K562 (cell line): ENCODE data around the gene IFTAP. TPM values are rescaled to one million over a fixed set of nuclear protein-coding genes. Genes with fewer than 3 reads are reported as not detected.

Experiments
- ATF1 ChIP-seq, 2 experiments: fragments of 450-650 bp in 1 of 2; IDR thresholded peaks; 2 replicates each; pipeline ENCODE4 v1.6.1; 2016; ENCODE audit warnings: missing compliant biosample characterization in 1 of 2, missing genetic modification characterization in 1 of 2
- COPS2 ChIP-seq: fragments of 450-650 bp; conservative IDR thresholded peaks from 2 replicates; pipeline ENCODE4 v1.6.1; 2016; ENCODE audit warnings: mild to moderate bottlenecking, moderate library complexity
- CREB3 ChIP-seq: fragments of 450-650 bp; conservative IDR thresholded peaks from 2 replicates; pipeline ENCODE4 v1.6.1; 2016; ENCODE audit warnings: missing genetic modification characterization, low read depth, mild to moderate bottlenecking, missing compliant biosample characterization, moderate library complexity
- DLX4 ChIP-seq: fragments of 250-450 bp; sonication (Bioruptor Pico); IDR thresholded peaks from 2 replicates; pipeline ENCODE4 v1.6.1; 2021; ENCODE audit warnings: mild to moderate bottlenecking
- ELK3 ChIP-seq: fragments of 450-650 bp; formaldehyde crosslinking; IDR thresholded peaks from 2 replicates; pipeline ENCODE4 v1.4.0; 2020; ENCODE audit warnings: mild to moderate bottlenecking
- FIP1L1 ChIP-seq: fragments of 200-400 bp; formaldehyde crosslinking; IDR thresholded peaks from 2 replicates; pipeline ENCODE4 v1.6.1; 2018; ENCODE audit warnings: mild to moderate bottlenecking, low read depth, low read length; ENCODE audit not compliant: poor library complexity, severe bottlenecking
- HEY1 ChIP-seq: fragments of 250-450 bp; sonication (Bioruptor Pico); IDR thresholded peaks from 2 replicates; pipeline ENCODE4 v1.5.0; 2020; ENCODE audit warnings: mild to moderate bottlenecking, moderate library complexity, borderline replicate concordance
- HLTF ChIP-seq: fragments of 450-650 bp; IDR thresholded peaks from 2 replicates; pipeline ENCODE4 v1.6.1; 2016
- LCOR ChIP-seq: sonication (generic); formaldehyde crosslinking; IDR thresholded peaks from 2 replicates; pipeline ENCODE4 v1.8.0; 2022; ENCODE audit warnings: mild to moderate bottlenecking, missing genetic modification reagents
- NR4A1 ChIP-seq, 2 experiments: fragments of 250-450 bp in 1 of 2; fragments of 450-650 bp in 1 of 2; sonication (Bioruptor Pico) in 1 of 2; IDR thresholded peaks; 2 replicates each; pipeline versions ENCODE4 v1.4.0 to v1.6.1; 2016 to 2020; ENCODE audit warnings: mild to moderate bottlenecking in 2 of 2, missing compliant biosample characterization in 1 of 2, missing genetic modification characterization in 1 of 2, moderate library complexity in 1 of 2
- PHB2 ChIP-seq: fragments of 450-650 bp; IDR thresholded peaks from 2 replicates; pipeline ENCODE4 v1.6.1; 2017; ENCODE audit warnings: low read depth
- PTTG1 ChIP-seq: fragments of 450-650 bp; IDR thresholded peaks from 2 replicates; pipeline ENCODE4 v1.6.1; 2016; ENCODE audit warnings: low read depth, mild to moderate bottlenecking, missing genetic modification characterization, missing compliant biosample characterization
- SMAD3 ChIP-seq: fragments of 450-650 bp; formaldehyde crosslinking; conservative IDR thresholded peaks from 2 replicates; pipeline ENCODE4 v1.4.0; 2020; ENCODE audit warnings: mild to moderate bottlenecking
- ZFP91 ChIP-seq: sonication (generic); formaldehyde crosslinking; IDR thresholded peaks from 2 replicates; pipeline ENCODE4 v1.8.0; 2022; ENCODE audit warnings: mild to moderate bottlenecking, missing genetic modification reagents
- ZNF134 ChIP-seq: fragments of 250-450 bp; sonication (Bioruptor Pico); conservative IDR thresholded peaks from 2 replicates; pipeline ENCODE4 v1.4.0; 2020
- ZNF436 ChIP-seq: fragments of 250-450, 450-650 bp; sonication (Bioruptor Pico); formaldehyde crosslinking; IDR thresholded peaks from 2 replicates; pipeline ENCODE4 v1.7.0; 2020; ENCODE audit warnings: mild to moderate bottlenecking
- polyA plus RNA-seq, 8 experiments: library from polyadenylated mRNA; depleted of rRNA in 4 of 8; stranded (reverse) in 5 of 8; unstranded in 3 of 8; fragments of >200 nt; fragmentation: Nextera tagmentation in 2 of 8; fragmentation: Illumina TruSeq in 1 of 8; extraction: Ambion mirVana in 2 of 8; extraction: Trizol in 1 of 8; gene quantifications; 2 replicates each; pipeline versions ENCODE4 v1.2.1 to v1.2.3, GENCODE V29; 2011 to 2014; ENCODE audit warnings: inconsistent platforms in 1 of 8, missing spikeins in 1 of 8
- total RNA-seq, 7 experiments: library from RNA; depleted of rRNA in 6 of 7; stranded (reverse); fragments of >200 nt in 6 of 7; fragmentation: Illumina TruSeq in 2 of 7; extraction: Trizol in 2 of 7; gene quantifications; 2 replicates each; pipeline versions ENCODE4 v1.2.1 to v1.2.3, GENCODE V29; 2011 to 2021; ENCODE audit warnings: low replicate concordance in 1 of 7
- TF ChIP-seq, protein P1 (sequence below), 2 experiments: fragments of 150-350 bp in 1 of 2; IDR thresholded peaks; 2 replicates each; pipeline ENCODE4 v1.6.1; 2012 to 2016; ENCODE audit warnings: low read depth in 2 of 2, low read length in 2 of 2, mild to moderate bottlenecking in 1 of 2, moderate library complexity in 1 of 2

The IFTAP gene
- total and polyA plus RNA-seq, 9 of the 15 experiments (the other 6 are each of a cell fraction or from before 2014, with no cell fraction given): 9.2 to 30.0 (median 17.0) TPM

DNA sequence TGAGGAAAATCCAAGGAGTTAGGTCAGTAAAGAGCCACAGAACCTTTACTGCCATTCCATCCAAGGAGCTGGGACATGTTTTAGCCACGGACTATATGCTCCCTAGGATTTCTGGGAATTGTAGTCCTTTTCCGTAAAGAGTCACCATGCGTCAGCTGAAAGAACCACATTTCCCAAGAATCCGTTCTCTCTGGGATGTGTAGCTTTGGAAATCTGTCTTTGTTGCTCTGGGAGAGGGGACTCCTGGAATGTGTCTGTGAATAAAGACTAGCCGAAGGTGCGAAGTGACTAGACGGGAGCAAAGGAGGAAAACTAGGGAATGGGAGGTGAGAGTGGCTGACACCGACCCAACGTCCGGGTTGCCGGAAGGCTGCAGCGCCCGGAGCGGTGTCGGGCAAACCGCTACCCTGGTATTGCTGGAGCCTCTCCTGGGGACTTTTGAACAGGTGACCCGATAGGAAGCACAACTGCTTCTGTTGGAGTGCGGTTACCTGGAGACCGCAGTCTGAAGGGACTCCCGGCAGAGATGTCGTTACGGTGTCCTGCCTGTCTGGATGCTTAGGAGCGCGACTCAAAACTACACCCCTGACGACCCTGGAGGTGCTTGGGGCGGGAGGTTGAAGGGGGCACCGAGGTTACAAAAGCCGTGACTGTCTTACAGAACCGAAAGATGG is at the start of gene IFTAP (continued):
- TF ChIP-seq ZFP91 (CRISPR knock-in tag) (no peak), FIP1L1 (no peak), HEY1 (CRISPR knock-in tag) (peak; percentile 60; the same call in 1 of the 2 replicates), ELK3 (CRISPR knock-in tag) (no peak), CREB3 (peak; percentile 94), HLTF (no peak), PTTG1 (tag) (peak; percentile 69; the same call in 1 of the 2 replicates), ZNF134 (CRISPR knock-in tag) (0 out of 2 replicates have a peak, but pooled peaks have one; percentile 39), NR4A1 (CRISPR knock-in tag; IDR thresholded peaks at IDR 0.05) (no peak), NR4A1 (tag; IDR thresholded peaks at IDR 0.05) (peak; percentile 78), ZNF436 (CRISPR knock-in tag) (no peak), ATF1 (CRISPR knock-in tag; IDR thresholded peaks at IDR 0.05) (no peak), ATF1 (tag; IDR thresholded peaks at IDR 0.05) (peak; percentile 81), SMAD3 (CRISPR knock-in tag) (peak; percentile 92), LCOR (CRISPR knock-in tag) (no peak), COPS2 (no peak), DLX4 (CRISPR knock-in tag) (no peak), PHB2 (no peak)
- TF ChIP-seq, protein P1, sequence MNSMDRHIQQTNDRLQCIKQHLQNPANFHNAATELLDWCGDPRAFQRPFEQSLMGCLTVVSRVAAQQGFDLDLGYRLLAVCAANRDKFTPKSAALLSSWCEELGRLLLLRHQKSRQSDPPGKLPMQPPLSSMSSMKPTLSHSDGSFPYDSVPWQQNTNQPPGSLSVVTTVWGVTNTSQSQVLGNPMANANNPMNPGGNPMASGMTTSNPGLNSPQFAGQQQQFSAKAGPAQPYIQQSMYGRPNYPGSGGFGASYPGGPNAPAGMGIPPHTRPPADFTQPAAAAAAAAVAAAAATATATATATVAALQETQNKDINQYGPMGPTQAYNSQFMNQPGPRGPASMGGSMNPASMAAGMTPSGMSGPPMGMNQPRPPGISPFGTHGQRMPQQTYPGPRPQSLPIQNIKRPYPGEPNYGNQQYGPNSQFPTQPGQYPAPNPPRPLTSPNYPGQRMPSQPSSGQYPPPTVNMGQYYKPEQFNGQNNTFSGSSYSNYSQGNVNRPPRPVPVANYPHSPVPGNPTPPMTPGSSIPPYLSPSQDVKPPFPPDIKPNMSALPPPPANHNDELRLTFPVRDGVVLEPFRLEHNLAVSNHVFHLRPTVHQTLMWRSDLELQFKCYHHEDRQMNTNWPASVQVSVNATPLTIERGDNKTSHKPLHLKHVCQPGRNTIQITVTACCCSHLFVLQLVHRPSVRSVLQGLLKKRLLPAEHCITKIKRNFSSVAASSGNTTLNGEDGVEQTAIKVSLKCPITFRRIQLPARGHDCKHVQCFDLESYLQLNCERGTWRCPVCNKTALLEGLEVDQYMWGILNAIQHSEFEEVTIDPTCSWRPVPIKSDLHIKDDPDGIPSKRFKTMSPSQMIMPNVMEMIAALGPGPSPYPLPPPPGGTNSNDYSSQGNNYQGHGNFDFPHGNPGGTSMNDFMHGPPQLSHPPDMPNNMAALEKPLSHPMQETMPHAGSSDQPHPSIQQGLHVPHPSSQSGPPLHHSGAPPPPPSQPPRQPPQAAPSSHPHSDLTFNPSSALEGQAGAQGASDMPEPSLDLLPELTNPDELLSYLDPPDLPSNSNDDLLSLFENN (IDR thresholded peaks at IDR 0.05; ENCODE audit: low read depth in 2 of 2, low read length in 2 of 2): no peak
